ENCODE results near the gene RNFT2.
"Not testable (repeated sequence)": the region's sequence is repeated elsewhere in the genome, so short reads cannot be mapped to it uniquely, and the experiment has no call there.

Gene RNFT2

DNA sequence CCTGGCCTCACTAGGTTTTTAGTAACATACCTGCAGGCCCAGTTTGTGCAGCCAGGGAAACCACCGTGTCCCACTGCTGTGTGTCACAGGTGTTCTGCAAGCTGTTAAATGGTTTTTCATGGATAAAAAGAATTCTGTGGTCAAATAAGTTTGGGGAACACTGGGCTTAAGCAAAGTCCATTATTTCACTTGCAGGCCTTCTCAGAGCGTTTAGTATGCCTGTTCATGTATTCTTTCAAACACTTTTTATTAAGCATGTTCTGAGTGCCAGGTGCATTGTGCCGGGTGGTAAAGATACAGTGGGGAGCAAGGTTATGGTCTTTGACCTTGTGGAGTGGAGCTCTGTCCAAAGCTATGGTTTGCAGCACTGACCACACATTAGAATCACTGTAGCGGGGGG is 7.4 kb downstream of the RNFT2 start:
- DNase-seq: no peak

DNA sequence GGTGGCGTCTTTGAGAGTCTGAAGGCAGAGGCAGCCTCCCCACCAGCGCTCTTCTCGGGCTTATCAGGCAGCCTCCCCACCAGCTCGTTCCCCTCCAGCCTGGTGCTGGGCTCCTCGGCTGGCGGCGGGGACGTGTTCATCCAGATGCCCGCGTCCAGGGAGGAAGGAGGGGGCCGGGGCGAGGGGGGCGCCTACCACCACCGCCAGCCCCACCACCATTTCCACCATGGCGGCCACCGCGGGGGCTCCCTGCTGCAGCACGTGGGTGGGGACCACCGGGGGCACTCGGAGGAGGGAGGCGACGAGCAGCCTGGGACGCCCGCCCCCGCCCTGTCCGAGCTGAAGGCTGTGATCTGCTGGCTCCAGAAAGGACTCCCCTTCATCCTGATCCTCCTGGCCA is 11.8 kb downstream of the RNFT2 start:
- DNase-seq: no peak

- DNase-seq: no peak
Observed at GRCh38 chr12:116750298-116750697, 12.2 kb downstream of the RNFT2 start.

DNA sequence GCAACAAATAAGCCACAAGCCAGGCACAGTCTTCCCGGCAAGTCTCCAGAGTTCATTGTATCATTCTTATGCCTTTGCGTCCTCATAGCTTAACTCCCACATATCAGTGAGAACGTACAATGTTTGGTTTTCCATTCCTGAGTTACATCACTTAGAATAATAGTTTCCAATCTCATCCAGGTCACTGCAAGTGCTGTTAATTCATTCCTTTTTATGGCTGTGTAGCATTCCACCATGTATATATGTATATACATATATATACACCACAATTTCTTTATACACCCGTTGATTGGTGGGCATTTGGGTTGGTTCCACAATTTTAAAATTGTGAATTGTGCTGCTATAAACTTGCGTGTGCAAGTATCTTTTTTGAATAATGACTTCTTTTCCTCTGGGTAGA is 16.0 kb downstream of the RNFT2 start:
- not testable (repeated sequence) for DNase-seq

DNA sequence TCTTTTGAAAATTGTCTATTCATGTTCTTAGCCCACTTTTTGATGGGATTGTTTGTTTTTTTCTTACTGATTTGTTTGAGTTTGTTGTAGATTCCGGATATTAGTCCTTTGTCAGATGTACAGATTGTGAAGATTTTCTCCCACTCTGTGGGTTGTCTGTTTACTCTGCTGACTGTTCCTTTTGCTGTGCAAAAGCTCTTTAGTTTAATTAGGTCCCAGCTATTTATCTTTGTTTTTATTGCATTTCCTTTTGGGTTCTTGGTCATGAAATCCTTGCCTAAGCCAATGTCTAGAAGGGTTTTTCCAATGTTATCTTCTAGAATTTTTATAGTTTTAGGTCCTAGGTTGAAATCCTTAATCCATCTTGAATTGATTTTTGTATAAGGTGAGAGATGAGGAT is 16.7 kb downstream of the RNFT2 start:
- DNase-seq: not testable (repeated sequence)

GRCh38 chr12:116759783-116760621 is 21.9 kb downstream of the RNFT2 start:
- peak; percentile 42 for DNase-seq

- no peak for DNase-seq
Observed at GRCh38 chr12:116760622-116761020, 22.5 kb downstream of the RNFT2 start.

- DNase-seq: no peak
Observed at GRCh38 chr12:116761499-116761898, 23.4 kb downstream of the RNFT2 start.

DNA sequence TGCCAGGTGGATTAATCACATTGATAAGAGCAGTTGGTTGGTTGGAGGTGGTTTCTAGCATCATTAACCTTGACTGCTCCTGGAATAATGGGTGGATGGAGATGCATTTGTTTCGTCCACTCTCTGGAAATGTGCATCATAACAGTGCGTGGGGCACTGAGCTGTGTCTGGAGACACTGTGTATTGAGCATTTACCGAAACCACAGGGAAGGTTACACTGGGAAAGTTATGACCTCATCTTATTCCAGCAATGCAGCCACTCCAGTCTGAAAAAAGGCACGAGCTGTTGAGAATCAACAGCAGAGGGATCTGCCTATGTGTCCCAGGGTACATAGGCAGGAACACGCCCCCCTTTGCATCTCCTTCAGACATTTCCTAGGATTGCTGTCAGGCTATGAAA is 27.2 kb downstream of the RNFT2 start:
- DNase-seq: no peak

DNA sequence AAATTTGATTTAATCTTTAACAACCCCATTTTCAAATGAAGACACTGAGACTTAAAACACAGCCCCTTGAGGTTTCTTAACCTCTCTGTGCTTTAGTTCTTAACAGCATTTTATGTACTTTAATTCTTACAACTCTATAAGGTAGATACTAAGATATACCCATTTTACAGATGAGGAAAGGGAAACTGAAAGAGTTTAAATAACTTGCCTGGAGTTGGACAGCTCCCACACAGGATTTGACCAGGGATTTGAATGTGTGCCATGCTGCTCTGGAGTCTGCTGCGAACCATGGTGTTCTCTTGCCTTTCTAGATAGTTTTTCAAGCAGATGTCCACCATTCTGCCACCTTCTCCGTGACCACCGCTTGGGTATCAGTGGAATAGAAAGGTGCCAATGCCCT is 28.2 kb downstream of the RNFT2 start:
- DNase-seq: no peak

DNA sequence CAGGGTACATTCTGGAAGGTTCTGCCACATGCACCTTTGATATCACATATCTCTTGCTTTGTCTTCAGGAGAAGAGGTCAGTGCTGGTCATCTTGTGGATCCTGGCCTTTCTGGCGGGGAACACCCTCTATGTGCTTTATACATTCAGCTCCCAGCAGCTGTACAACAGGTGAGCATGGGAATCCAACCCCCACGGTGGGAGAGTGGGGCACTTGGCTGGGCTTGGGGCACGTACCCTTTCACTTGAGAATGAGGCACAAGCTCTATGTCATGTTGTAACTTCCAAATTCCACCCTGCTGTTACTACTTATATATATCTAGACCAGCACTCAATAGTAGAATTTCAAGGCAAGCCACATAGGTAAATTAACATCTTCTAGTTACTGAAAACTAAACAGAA is 28.6 kb downstream of the RNFT2 start:
- no peak for DNase-seq

- no peak for DNase-seq
Observed at GRCh38 chr12:116771651-116772050, 33.5 kb downstream of the RNFT2 start.

- no peak for DNase-seq
Observed at GRCh38 chr12:116773276-116773731, 35.2 kb downstream of the RNFT2 start.

DNA sequence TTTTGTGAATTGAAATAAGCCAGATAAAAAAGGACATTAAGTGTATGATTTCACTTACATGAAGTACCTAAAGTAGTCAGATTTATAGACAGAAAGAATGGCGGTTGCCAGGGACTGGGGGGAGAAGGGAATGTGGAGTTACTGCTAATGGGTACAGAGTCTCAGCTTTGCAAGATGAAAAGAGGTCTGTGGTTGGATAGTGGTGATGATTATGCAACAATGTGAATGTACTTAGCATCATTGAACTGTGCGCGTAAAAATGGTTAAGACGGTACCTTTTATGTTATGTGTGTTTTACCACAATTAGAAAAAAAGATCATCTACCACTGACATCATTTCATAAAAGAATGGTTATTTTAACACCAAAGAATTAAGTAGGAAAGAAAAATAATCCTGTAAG is 35.9 kb downstream of the RNFT2 start:
- DNase-seq: no peak

DNA sequence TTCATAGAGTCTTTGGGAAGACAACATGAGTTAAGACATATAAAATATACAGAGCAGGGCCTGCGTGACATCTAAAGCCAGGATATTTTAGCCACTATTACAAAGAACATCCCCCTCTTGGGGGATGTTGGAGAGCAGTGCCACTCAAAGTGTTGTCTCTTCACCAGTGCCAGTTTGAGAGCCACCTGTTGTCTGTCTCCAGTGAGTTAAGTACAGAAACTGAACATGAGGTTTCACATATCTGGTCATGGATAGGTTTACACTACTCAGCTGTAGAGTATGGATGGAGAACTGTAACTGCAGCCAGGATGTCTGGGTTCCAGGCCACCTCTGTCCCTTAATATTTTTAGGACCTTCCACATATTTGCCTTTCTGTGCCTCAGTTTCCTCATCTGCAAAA is 39.1 kb downstream of the RNFT2 start:
- no peak for DNase-seq

DNA sequence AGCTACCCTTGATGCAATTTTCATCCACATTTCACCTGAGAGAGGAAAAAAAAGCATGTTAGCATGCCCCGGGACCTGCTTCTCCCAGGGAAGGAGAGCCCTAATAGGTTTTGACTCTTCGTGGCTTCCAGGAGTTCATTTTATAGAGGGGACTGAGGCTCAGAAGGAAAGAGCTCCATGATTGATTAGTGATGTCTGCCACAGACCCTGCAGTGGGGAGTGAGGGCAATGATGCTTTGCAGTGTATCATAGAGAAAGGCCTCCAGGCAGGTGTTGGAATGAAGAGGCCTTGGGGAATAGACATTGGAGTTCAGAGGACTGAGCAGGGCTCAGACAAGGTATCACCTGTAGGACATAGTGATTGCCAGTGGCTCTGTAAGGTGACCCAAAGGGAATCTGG is 41.5 kb downstream of the RNFT2 start:
- DNase-seq: no peak

- no peak for DNase-seq
Observed at GRCh38 chr12:116780942-116781341, 42.8 kb downstream of the RNFT2 start.

- no peak for DNase-seq
Observed at GRCh38 chr12:116783525-116784237, 45.6 kb downstream of the RNFT2 start.

DNA sequence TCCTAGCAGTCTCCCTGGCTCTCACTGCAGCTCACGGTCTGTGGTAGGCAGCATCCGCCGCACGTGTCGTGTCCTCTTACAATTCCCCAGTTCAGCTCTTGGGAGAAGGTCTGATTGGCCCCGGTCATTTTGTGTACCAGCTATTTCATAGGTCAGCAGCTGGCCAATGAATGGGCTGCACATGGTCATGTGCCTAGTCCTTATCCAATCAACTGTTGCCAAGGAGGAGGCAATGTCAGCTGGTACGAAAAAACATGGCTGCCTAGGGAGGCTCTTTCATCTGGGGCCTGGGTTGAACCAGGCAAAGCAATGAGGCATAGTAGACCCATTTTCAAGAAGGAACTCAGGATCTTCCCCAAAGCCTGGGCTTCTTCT is 46.1 kb downstream of the RNFT2 start:
- DNase-seq: no peak

GRCh38 chr12:116789562-116789961 is 51.4 kb downstream of the RNFT2 start:
- DNase-seq: not testable (repeated sequence)

DNA sequence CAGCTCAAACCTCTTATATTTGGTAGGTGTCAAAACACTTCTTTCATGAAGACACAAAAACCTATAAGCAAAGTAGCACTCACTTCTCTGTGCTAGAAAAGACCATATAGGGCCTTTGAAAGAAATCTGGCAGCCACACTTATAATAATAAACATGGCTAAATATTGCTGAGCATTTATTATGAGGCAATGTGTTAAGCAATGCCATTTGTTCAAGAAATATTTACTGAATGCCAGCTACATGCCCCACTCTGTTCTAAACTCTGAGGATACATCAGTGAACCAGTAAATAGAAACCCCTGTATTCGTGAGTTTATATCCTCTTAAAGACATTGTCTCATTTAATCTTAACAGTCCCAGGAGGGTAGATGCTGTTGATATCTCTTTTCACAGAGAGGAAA is 52.0 kb downstream of the RNFT2 start:
- no peak for DNase-seq

GRCh38 chr12:116792403-116792802 is 54.3 kb downstream of the RNFT2 start:
- DNase-seq: no peak

DNA sequence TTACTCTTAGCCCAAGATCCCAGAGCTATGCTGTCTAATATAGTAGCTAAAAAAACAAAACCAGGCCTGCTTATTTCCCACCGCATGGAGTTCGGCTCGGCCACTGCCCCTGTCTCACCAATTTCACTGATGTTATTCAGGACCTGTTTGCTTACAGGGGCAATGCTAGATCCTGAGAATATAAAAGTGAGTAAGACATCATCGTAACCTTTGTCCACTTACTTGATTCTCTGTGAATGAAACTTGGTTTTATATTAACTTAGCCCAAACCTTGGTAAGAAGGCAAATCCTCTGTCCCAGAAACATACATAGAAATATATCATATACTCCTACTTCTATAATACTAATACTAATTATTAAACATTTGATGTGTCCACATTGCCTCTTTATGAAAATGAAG is 56.6 kb downstream of the RNFT2 start:
- DNase-seq: no peak

DNA sequence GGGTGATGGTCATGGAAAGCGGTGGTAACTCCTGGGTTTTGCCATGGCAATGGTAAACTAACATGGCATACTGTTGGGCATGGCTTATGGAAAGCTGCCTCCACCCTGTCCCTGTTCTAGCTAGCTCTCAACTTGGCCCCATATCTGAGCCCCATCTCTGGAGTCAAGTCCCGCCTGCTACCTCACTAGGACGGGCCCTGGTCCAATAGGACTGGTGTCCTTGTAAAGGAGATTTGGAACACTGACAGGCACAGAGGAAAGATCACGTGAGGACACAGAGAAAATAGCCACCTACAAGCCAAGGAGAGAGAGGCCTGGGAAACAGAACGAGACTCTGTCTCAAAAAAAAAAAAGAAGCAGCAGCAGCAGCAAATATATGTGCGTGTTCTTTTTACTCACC is 59.8 kb downstream of the RNFT2 start:
- no peak for DNase-seq

GRCh38 chr12:116798719-116799118 is 60.6 kb downstream of the RNFT2 start:
- DNase-seq: no peak

All from CD4-positive, alpha-beta T cell treated with Interferon gamma for 1 hour (primary cell).